H1 (cell line): ENCODE results near the gene RPAP3.

Experiments
- CEBPB ChIP-seq: IDR thresholded peaks from 2 replicates; pipeline ENCODE4 v1.6.1; 2012; ENCODE audit warnings: low read depth, low read length
- CTCF ChIP-seq, 3 experiments: IDR thresholded peaks; 1 replicate in 2 of 3; 2 replicates in 1 of 3; pipeline versions ENCODE4 v1.5.1 to v1.6.1; 2011; ENCODE audit warnings: low read length in 3 of 3, mild to moderate bottlenecking in 3 of 3, inconsistent platforms in 2 of 3, low read depth in 1 of 3, moderate library complexity in 1 of 3; ENCODE audit not compliant: insufficient read depth in 1 of 3; ENCODE audit errors: control extremely low read depth in 1 of 3
- JUND ChIP-seq: IDR thresholded peaks from 2 replicates; pipeline ENCODE4 v1.6.1; 2011; ENCODE audit warnings: mild to moderate bottlenecking, improper control_type of control experiment, low read length
- SP1 ChIP-seq: IDR thresholded peaks from 2 replicates; pipeline ENCODE4 v1.6.1; 2011; ENCODE audit warnings: low read depth, low read length

GRCh38 chr12:47721431-47721973 lies 15.7 kb upstream of the RPAP3 start:
- no peak for TF ChIP-seq JUND
- TF ChIP-seq SP1: no peak
- TF ChIP-seq CEBPB: no peak
- TF ChIP-seq CTCF (IDR thresholded peaks at IDR 0.05; ENCODE audit: control extremely low read depth in 1 of 3, insufficient read depth in 1 of 3, low read depth in 1 of 3, low read length in 3 of 3): no peak
